NCI-H128 (cell line): ENCODE data around the gene MIEF2.

Experiments used
- DNase-seq: peaks from one replicate; lab custom pipeline; 2025; ENCODE audit not compliant: unreplicated experiment; lab: John Stamatoyannopoulos, UW

MIEF2 gene

GRCh38 chr17:18254888-18255649, 5.4 kb upstream of the MIEF2 start:
- no peak for DNase-seq

DNA sequence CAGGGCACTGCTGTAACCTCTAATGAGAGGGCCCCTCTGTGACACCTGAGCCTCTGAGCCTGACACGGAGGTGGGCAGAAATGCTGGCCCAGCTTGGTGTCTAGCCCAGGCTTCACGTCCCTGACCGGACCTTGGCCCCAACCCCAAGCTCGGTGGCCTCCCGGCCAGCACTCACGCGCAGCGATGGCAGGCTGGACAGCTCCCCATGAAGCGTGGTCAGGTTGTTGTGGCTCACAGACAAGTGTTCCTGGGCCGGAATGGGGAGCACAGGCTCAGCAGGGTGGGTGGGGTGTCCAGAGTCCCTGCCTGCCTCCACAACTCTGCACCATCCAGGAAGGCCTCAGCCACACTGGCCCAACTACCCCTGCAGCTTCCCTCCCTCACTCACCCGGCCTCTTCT, 4.1 kb upstream of the MIEF2 start:
- DNase-seq: no peak

DNA sequence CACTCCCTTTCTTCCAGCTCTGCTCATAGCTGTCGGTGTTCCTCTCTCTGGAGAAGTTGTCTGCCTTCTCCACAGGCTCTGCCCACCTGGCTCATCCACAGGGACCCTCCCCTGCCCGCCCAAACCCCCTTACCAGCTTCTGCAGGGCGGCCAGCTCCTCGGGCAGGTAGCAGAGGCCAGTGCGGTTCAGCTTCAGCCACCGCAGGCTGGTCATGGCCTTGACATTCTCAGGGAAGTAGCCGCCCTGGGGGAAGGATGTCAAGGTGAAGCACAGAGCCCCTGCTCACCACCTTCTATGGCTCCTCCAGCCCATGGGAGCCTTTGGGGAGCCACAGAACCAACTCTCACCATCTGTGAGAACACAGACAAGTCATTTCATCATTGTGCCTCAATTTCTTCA, 3.7 kb upstream of the MIEF2 start:
- no peak for DNase-seq

DNA sequence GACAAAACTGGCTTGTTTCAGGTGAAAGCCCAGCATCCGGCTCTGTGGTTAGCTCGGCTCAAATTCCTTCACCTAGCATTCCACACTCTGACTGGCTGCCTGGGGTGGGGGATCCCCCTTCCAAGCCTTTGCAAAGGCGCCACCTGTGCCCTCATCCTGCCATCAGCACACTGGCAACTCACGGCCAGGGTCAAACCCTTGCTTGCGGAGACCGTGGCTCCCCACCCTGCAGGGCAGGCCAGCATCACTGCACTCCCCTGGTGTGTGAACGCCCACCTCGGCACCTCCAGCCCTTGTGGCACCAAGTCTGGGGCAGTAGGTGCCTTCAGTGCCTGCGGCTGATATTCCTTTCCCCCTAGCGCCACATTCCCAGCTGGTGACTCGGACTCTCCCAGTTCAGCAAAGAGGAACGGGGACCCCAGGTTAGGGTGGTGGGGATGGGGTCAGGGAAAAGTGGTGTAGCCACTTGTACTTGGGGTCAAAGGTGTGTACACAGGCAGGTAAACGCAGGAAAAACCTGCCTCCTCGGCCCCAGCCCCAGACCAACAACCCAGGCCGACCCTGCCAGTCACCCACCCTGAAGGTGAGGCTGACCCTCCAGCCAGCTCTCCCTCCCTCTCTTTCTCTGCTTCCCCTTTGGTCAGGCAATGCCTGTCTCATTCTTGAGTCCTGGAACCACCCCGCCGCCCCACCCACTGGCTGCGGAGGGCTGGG, 3.0 kb upstream of the MIEF2 start:
- no peak for DNase-seq

DNA sequence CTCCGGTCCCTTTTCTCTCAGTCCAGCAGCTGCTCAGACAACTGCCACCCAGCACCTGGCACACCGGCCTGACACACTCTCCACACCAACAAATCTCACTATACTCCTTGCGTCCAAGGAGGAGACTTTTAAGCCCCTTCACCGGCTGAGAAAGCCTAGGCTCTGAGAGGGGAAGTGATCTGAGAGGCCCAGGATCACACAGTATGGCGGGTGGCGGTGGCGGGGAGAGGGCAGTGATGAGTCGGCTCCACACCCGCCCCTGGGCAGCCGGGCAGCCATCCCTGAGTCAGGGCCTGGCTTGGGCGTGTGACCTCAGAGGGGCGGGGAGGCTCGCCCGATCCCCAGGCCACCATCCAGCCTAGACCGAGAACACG, 2.5 kb upstream of the MIEF2 start:
- DNase-seq: no peak

DNA sequence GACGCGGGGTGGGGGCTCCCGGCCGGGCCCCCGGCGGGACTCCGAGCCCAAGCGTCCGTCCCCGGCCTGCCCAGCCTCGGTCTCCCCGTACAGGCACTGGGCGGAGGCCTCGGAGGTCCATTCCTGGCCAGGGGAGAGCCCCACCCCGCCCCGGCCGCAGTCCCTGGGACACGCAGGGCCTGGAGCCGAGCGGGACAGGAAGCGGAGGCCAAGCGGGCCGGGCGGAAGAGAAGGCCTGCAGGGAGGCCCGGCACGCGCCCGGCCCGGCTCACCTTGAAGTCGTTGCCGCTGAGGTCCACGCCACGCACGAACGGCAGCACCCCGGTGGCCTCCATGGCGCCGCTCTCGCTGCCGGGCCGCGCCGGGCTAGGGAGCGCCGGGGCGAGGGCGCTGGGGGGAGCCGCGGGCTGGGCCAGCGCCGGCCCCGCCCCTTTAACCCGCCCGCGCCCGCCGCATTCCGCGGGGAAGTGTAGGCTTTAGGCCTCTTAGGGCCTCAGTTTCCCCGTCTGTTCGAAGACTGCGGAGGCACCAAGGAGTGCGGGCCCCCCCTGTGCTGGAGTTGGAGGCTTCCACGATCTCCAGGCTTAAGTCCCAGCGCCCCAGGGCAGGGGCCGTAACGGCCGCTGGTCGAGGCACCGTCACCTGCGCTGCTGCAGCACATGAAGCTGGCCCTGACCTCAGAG, 2.0 kb upstream of the MIEF2 start, which contains the start of gene FLII:
FLII (minus strand) TSS at position 383 of the 683 bp plus-strand sequence; CDS start at position 335, 48 bp downstream.
- no peak for DNase-seq

DNA sequence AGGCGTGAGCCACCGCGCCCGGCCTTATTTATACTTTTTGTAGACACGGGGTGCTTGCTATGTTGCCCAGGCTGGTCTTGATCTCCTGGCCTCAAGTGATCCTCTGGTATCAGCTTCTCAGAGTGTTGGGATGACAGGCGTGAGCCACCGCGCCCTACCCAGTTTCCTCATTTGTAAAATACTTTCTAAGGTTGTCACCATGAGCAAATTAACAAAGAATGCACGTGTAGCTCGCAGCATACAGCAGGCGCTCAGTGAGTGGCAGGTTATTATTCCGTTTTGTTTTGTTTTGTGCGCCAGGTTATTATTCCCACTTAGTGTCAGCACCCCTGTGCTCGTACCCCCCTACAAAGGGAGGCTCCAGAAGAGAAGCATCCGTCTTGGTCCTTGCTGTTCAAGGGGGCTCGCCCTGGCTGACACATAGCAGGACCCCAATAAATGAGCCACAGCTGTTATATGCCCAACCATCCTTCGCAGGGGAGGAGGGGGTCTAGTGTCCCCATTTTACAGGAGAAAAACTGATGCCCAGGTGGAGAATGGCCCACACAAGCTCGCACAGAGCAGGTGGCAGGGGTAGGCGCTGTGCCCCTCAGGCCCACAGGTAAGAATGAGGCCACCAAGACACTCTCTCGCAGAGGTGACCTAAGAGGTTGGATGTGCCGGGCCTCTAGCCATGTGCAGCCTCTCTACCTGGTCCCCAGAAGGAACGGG, 686 bp upstream of the MIEF2 start:
- no peak for DNase-seq

GRCh38 chr17:18261146-18261515, 669 bp downstream of the MIEF2 start:
- DNase-seq: no peak

DNA sequence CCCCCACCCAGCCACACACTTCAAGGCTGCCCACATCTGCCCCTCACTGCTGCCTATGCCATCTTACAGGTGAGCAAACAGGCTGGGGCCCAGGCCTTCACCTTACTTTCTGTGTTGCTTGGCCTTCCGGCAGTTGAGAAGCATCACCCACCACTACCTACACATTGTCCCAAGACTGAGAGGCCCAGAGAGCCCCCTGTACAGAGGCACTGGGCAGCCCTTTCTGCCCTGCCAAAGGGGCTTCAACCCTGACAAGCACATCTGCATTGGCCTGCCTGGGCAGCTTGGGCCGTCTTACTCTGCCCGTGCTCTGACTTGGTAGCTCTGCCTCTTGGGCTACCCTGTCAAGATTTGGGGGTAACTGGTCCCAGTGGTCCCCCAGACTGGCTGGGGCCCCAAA, 1.2 kb downstream of the MIEF2 start:
- no peak for DNase-seq

DNA sequence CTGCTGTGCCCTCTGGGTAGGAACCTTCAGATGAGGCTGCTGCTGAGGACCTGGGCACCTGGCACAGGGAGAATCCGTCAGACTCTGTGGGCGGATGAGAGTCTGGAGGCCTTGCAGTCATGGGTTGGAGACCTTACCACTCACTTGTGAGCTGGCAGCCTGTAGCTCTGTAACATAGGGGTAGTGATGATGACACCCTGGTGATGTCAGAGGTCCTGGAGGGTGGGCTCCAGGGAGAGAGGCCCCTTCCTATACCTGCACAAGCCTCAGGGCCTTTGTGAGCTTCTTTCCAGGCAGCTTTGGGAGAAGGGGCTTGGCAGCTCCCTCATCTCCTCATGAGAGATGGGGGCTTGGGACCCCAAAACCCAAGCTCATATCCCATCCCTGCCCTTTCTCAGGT, 1.6 kb downstream of the MIEF2 start:
- DNase-seq: no peak

- no peak for DNase-seq
These were observed 2.2 kb downstream of the MIEF2 start for GRCh38 chr17:18262641-18263040.

- DNase-seq: no peak
These were observed 3.6 kb downstream of the MIEF2 start for GRCh38 chr17:18263885-18264682.

GRCh38 chr17:18267366-18267765, 6.9 kb downstream of the MIEF2 start:
- DNase-seq: no peak

DNA sequence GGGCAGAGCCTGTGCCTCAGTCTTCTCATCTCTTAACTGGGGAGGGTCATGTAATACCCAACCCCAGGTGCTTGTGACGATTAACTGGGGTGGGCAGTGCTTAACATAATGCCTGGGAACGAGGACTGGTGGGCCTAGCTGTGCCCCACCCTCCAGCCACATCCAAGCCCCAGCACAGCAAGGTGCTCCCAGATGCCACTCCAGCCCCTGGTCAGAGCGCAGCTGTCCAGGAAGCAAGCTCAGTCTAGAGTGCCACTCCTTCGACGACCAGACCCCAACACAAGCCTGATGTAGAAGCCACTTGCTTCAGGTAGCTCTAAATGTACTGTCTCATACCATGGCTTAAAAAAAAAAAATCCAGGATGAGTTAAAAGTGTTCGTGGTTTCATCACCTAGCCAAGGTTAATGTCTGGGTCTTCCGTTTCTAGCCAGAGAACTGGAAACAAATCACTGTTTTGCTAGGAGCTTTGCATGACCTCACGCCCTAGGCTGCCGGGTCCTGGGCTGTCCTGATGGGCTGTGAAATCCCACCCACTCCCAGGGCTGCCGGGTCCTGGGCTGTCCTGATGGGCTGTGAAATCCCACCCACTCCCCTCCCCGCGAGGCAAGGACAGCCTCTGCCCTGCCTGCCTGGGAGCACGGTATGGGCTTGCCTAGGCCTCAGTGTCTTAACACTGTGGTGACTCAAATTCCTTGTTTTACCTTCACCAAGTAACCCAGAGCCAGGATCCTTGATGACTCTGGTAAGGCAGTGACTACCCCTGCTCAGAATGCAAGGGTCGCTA, 7.7 kb downstream of the MIEF2 start:
- no peak for DNase-seq

DNA sequence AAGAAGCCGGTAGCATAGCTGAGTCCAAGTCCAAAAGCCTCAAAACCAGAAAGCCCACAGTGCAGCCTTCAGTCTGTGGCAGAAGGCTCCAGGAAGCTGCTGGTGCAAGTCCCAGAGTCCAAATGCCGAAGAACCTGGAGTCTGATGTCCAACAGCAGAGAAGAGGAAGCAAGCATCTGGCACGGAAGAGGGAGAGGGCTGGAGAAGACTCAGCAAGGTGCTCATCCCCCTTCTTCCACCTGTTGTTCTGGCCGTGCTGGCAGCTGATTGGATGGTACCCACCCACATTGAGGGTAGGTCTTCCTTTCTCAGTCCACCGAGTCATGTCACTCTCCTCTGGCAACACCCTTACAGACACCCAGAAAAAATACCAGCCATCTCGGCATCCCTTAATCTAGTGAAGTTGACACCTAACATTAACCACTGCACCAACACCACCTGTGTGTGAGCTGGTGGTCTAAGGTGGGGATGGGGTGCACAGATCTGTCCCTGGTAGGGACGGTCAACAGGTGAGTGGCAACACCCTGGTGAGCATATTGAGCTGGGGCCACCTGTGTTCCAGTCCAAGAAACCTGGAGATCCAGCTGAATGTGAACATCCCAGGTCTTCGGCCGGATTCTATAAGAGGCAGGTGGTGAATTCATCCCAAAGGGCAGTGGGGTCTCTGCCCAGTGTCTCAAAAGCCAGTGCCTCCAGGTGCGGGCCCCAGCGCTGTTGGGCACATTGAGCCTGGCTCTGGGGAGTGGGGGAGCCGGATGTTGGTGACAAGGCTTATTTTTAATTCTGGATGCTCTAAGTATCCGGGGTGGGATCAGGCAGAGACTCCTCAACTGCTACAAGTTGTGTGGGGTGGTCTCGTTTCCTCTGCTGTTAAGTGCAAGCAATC, 9.8 kb downstream of the MIEF2 start:
- no peak for DNase-seq

GRCh38 chr17:18277076-18277475, 16.6 kb downstream of the MIEF2 start:
- DNase-seq: no peak

- DNase-seq: no peak
These were observed 18.4 kb downstream of the MIEF2 start for GRCh38 chr17:18278867-18279266.

GRCh38 chr17:18280249-18280648, 19.8 kb downstream of the MIEF2 start:
- no peak for DNase-seq
